Ascending aorta (tissue), 2 donors: ENCODE results near the gene SHROOM2. TPM values are rescaled to one million over a fixed set of nuclear protein-coding genes. Genes with fewer than 3 reads are reported as not detected.

Source experiments
- DNase-seq, 2 donors: peaks; one replicate each; pipeline ENCODE4 v3.0.0-alpha.2; 2019; ENCODE audit warnings: low spot score in 2 of 2
- H3K27ac ChIP-seq, 2 donors: fragments of 200-600 bp; sonication (generic); one replicate each; pipeline ENCODE4 v1.5.1; 2016 to 2017; ENCODE audit warnings: mild to moderate bottlenecking in 1 of 2
- H3K27me3 ChIP-seq: fragments of 200-600 bp; sonication (generic); one replicate; pipeline ENCODE4 v1.5.1; 2017
- H3K36me3 ChIP-seq, 2 donors: fragments of 200-600 bp; sonication (generic); one replicate each; pipeline ENCODE4 v1.5.1; 2016
- H3K4me1 ChIP-seq, 2 donors: fragments of 200-600 bp; sonication (generic); one replicate each; pipeline ENCODE4 v1.5.1; 2016 to 2017; ENCODE audit warnings: mild to moderate bottlenecking in 1 of 2
- H3K4me3 ChIP-seq, 2 donors: fragments of 200-600 bp; sonication (generic); one replicate each; pipeline ENCODE4 v1.5.1; 2016 to 2017; ENCODE audit warnings: mild to moderate bottlenecking in 1 of 2
- H3K9me3 ChIP-seq, 2 donors: fragments of 200-600 bp; sonication (generic); one replicate each; pipeline ENCODE4 v1.5.1; 2016
- CTCF ChIP-seq, 3 experiments: fragments of 200-600 bp in 2 of 3; fragments of 450-650 bp in 1 of 3; sonication (generic) in 2 of 3; IDR thresholded peaks; one replicate each; pipeline ENCODE4 v1.5.1; 2016 to 2019; ENCODE audit warnings: antibody characterized with exemption in 3 of 3, mild to moderate bottlenecking in 1 of 3, moderate library complexity in 1 of 3
- intact Hi-C: fragments of 100-400 bp; cut with DNase I; formaldehyde crosslinking; loops from one replicate; pipeline ENCODE4 v1.15.1; 2023
- total RNA-seq: library from RNA; depleted of rRNA; stranded (reverse); fragments of >200 nt; gene quantifications from one replicate; pipeline ENCODE4 v1.1.0, GENCODE V29; 2016

The SHROOM2 gene
- total RNA-seq, 1 donor from 2014 or later = 7.5 TPM

- Histone ChIP-seq H3K36me3 (no peaks in the 10 kb centered on the region), H3K4me3 (no peak overlapping the region), H3K27ac (no peak overlapping the region), H3K4me1 (no peaks in the 10 kb centered on the region), H3K27me3 (no peaks in the 10 kb centered on the region), H3K9me3 (no peaks in the 10 kb centered on the region)
- no peak for DNase-seq
- peak in 2 of 3 experiments; percentile 31 to 47 for TF ChIP-seq CTCF (IDR thresholded peaks at IDR 0.05)
- intact Hi-C loops = loop anchor here (5.0 kb wide), 1 partner anchor 232 kb away; no protein-coding TSS in a partner anchor
Measured at GRCh38 chrX:9885150-9885549, 98.9 kb downstream of the SHROOM2 start.

- Histone ChIP-seq H3K9me3 (no peaks in the 10 kb centered on the region), H3K27ac (no peak overlapping the region), H3K4me1 (no peaks in the 10 kb centered on the region), H3K36me3 (no peaks in the 10 kb centered on the region), H3K4me3 (no peak overlapping the region), H3K27me3 (no peaks in the 10 kb centered on the region)
- no peak for TF ChIP-seq CTCF (IDR thresholded peaks at IDR 0.05)
- no peak for DNase-seq
- intact Hi-C loops = loop anchor here (5.0 kb wide), 1 partner anchor 230 kb away; no protein-coding TSS in a partner anchor
Measured at GRCh38 chrX:9887659-9888297, 101.5 kb downstream of the SHROOM2 start.

- H3K27ac ChIP-seq = no peak overlapping the region
- H3K36me3 ChIP-seq = no peaks in the 10 kb centered on the region
- intact Hi-C loops = loop anchor here (5.0 kb wide), 1 partner anchor 228 kb away; no protein-coding TSS in a partner anchor
- H3K4me1 ChIP-seq = no peaks in the 10 kb centered on the region
- DNase-seq = no peak
- no peaks in the 10 kb centered on the region for H3K9me3 ChIP-seq
- H3K4me3 ChIP-seq = no peak overlapping the region
- H3K27me3 ChIP-seq = no peaks in the 10 kb centered on the region
- TF ChIP-seq CTCF (IDR thresholded peaks at IDR 0.05) = no peak
Measured at GRCh38 chrX:9888953-9889470, 102.8 kb downstream of the SHROOM2 start.

- H3K27me3 ChIP-seq = no peaks in the 10 kb centered on the region
- DNase-seq = no peak
- intact Hi-C loops = no loop called here
Measured at GRCh38 chrX:9890681-9891091, 104.5 kb downstream of the SHROOM2 start.

GRCh38 chrX:9895225-9895912 is 109.1 kb downstream of the SHROOM2 start:
- intact Hi-C loops = no loop called here
- Histone ChIP-seq H3K4me3 (no peak overlapping the region), H3K4me1 (no peaks in the 10 kb centered on the region), H3K9me3 (no peaks in the 10 kb centered on the region), H3K36me3 (no peaks in the 10 kb centered on the region), H3K27ac (no peak overlapping the region), H3K27me3 (no peaks in the 10 kb centered on the region)
- DNase-seq = no peak
- no peak for TF ChIP-seq CTCF (IDR thresholded peaks at IDR 0.05)

More at GRCh38 chrX:9890681-9891091, 104.5 kb downstream of the SHROOM2 start:
- Histone ChIP-seq H3K36me3 (no peaks in the 10 kb centered on the region), H3K4me3 (no peak overlapping the region), H3K9me3 (no peaks in the 10 kb centered on the region), H3K4me1 (no peaks in the 10 kb centered on the region), H3K27ac (no peak overlapping the region)
- no peak for TF ChIP-seq CTCF (IDR thresholded peaks at IDR 0.05)
